ENCODE results near the gene ZNF324B. TPM values are rescaled to one million over a fixed set of nuclear protein-coding genes. Genes with fewer than 3 reads are reported as not detected.

The ZNF324B gene
- total and polyA plus RNA-seq, 2 of the 8 experiments (the other 6 are each of a cell fraction or from before 2014, with no cell fraction given): 2.9 to 6.0 TPM

DNA sequence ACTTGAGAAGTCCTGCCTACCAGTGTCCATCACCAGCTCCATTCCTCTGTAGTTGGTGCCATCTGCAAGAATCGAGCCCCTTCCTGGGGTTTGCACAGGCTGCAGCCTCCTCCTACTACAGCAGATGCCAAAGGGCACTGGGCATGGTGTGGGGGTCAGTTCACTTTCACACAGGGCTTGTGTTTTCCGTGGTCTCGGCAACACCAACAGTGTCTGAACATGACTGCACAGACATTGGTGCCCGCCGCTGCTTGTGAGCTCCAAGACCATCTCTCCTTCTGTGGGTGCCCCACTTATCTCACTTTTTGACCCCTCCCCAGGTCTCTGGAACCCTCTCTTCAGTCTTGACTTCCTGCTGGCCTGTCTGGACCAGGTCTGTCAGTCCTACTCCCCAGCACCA is 40.0 kb downstream of the ZNF324B start:
- Histone ChIP-seq H4K8ac (ENCODE audit: extremely low read depth, insufficient read depth, low read length) (no peak overlapping the region), H3K23ac (ENCODE audit: insufficient read length) (no peak overlapping the region), H4K91ac (replicated peaks; ENCODE audit: insufficient read length, low read length) (no peak overlapping the region), H4K20me1 (replicated peaks in 1 of 2; ENCODE audit: control insufficient read depth in 1 of 2, insufficient read depth in 2 of 2, low read length in 2 of 2) (peaks cover 0 to 2% of the 10 kb centered on the region in 2 experiments), H3K27me3 (replicated peaks in 1 of 4; ENCODE audit: control insufficient read depth in 3 of 4, extremely low read depth in 1 of 4, insufficient read depth in 3 of 4, low read length in 3 of 4) (no peaks in the 10 kb centered on the region), H3K79me2 (ENCODE audit: control insufficient read depth in 1 of 2, insufficient read depth in 2 of 2, low read length in 2 of 2) (no peaks in the 10 kb centered on the region), H2AK5ac (ENCODE audit: low read depth, low read length) (no peak overlapping the region), H3K36me3 (ENCODE audit: control insufficient read depth in 2 of 4, insufficient read depth in 4 of 4, low read length in 3 of 4) (no peaks in the 10 kb centered on the region), H3K27ac (ENCODE audit: low read depth, low read length) (no peak overlapping the region), H2BK12ac (ENCODE audit: low read depth, low read length) (no peak overlapping the region), H3K56ac (replicated peaks; ENCODE audit: insufficient read length, low read depth, low read length) (no peak overlapping the region), H3K23me2 (ENCODE audit: low read depth, low read length) (no peaks in the 10 kb centered on the region), H2BK120ac (replicated peaks; ENCODE audit: low read depth, low read length) (no peak overlapping the region), H3K79me1 (ENCODE audit: low read depth, low read length) (no peaks in the 10 kb centered on the region; the same call in 1 of the 2 replicates), H3K14ac (ENCODE audit: insufficient read length) (no peak overlapping the region), H3K9me3 (ENCODE audit: insufficient read depth in 2 of 2, low read depth in 1 of 2, low read length in 1 of 2) (no peaks in the 10 kb centered on the region), H3K4me2 (ENCODE audit: insufficient read depth in 1 of 2, low read depth in 2 of 2, low read length in 2 of 2) (no peak overlapping the region), H3K4me1 (replicated peaks in 1 of 4; ENCODE audit: control insufficient read depth in 3 of 4, insufficient read depth in 4 of 4, low read length in 3 of 4) (no peaks in the 10 kb centered on the region), H3K4ac (replicated peaks; ENCODE audit: insufficient read length, low read depth, low read length) (no peak overlapping the region), H2BK15ac (ENCODE audit: low read length) (no peak overlapping the region), H3K18ac (ENCODE audit: extremely low read depth, low read length) (no peak overlapping the region), H3K9ac (replicated peaks in 1 of 4; ENCODE audit: extremely low read depth in 1 of 4, low read depth in 3 of 4, low read length in 3 of 4) (no peak overlapping the region), H2BK5ac (ENCODE audit: low read depth, low read length) (no peak overlapping the region), H2AFZ (ENCODE audit: low read length) (no peak overlapping the region), H3K4me3 (ENCODE audit: extremely low read depth in 1 of 4, insufficient read depth in 2 of 4, low read depth in 3 of 4, low read length in 4 of 4) (no peak overlapping the region), H2BK20ac (ENCODE audit: low read length) (no peak overlapping the region), H4K5ac (ENCODE audit: insufficient read length, low read depth, low read length) (no peak overlapping the region)
- CTCF ChIA-PET (ENCODE audit: partially characterized antibody): interaction anchor here (1.2 to 1.5 kb wide), 2 partner anchors 30 to 57 kb away, joined by 3 to 4 read pairs; no protein-coding TSS in a partner anchor
- POLR2A ChIA-PET (ENCODE audit: partially characterized antibody): interaction anchor here (1.2 kb wide), 1 partner anchor 63 kb away, joined by 3 read pairs; the partner anchor contains the start of gene CHMP2A
- TF ChIP-seq RBBP5 (IDR thresholded peaks at IDR 0.05; ENCODE audit: borderline replicate concordance, low read depth, low read length) (no peak), KDM1A (IDR thresholded peaks at IDR 0.05; ENCODE audit: borderline replicate concordance, low read length) (no peak)
- no peak for DNase-seq (ENCODE audit: low read depth in 1 of 2, low spot score in 2 of 2)
- no peak for FAIRE-seq
- 91% methylated on average over 5 of the region's 5 CpGs; no CpG with 5 or more reads in 1 of the 2 experiments for WGBS, 2 experiments (ENCODE audit: extremely low coverage in 1 of 2, insufficient coverage in 1 of 2, insufficient read length in 1 of 2, insufficient replicate concordance in 2 of 2, low coverage in 1 of 2, low lambda C conversion rate in 2 of 2, missing lambda C conversion rate in 1 of 2)

All from H1 (cell line).